GM12801 (cell line): ENCODE data around the gene RAB33A.

Source experiments
- CTCF ChIP-seq: IDR thresholded peaks from one replicate; pipeline ENCODE4 v1.5.1; 2011; ENCODE audit warnings: control low read depth; ENCODE audit not compliant: insufficient read length; ENCODE audit errors: extremely low read depth

RAB33A gene

GRCh38 chrX:130184168-130184567 is 12.4 kb downstream of the RAB33A start:
- TF ChIP-seq CTCF, result no peak

GRCh38 chrX:130184857-130185256 is 13.1 kb downstream of the RAB33A start:
- TF ChIP-seq CTCF, result no peak

GRCh38 chrX:130186651-130187050 is 14.9 kb downstream of the RAB33A start:
- no peak for TF ChIP-seq CTCF

GRCh38 chrX:130190801-130191200 is 19.0 kb downstream of the RAB33A start:
- no peak for TF ChIP-seq CTCF

GRCh38 chrX:130196466-130196865 is 24.7 kb downstream of the RAB33A start:
- no peak for TF ChIP-seq CTCF

GRCh38 chrX:130197464-130197863 is 25.7 kb downstream of the RAB33A start:
- no peak for TF ChIP-seq CTCF

- TF ChIP-seq CTCF, result no peak
These were observed 32.9 kb downstream of the RAB33A start for GRCh38 chrX:130204647-130205046.
